Smooth muscle cell (in vitro differentiated cells): ENCODE results near the gene MYRIP. TPM values are rescaled to one million over a fixed set of nuclear protein-coding genes. Genes with fewer than 3 reads are reported as not detected.

Experiments used
- DNase-seq: peaks from one replicate; lab custom pipeline; 2025; ENCODE audit not compliant: unreplicated experiment; lab: John Stamatoyannopoulos, UW
- H2AFZ ChIP-seq: fragments of 200-600 bp; sonication (generic); 2 replicates; pipeline ENCODE4 v1.6.0; 2016; ENCODE audit warnings: antibody characterized with exemption, low read depth, mild to moderate bottlenecking
- H3F3A ChIP-seq: fragments of 200-600 bp; sonication (generic); 2 replicates; pipeline ENCODE4 v1.6.0; 2017; ENCODE audit warnings: antibody characterized with exemption, low read depth
- H3K27ac ChIP-seq: fragments of 200-600 bp; sonication (generic); 2 replicates; pipeline ENCODE4 v1.5.1; 2016; ENCODE audit warnings: low read depth, mild to moderate bottlenecking
- H3K27me3 ChIP-seq: fragments of 200-600 bp; sonication (generic); 2 replicates; pipeline ENCODE4 v1.6.1; 2016; ENCODE audit warnings: low read depth, mild to moderate bottlenecking
- H3K36me3 ChIP-seq: fragments of 200-600 bp; sonication (generic); 2 replicates; pipeline ENCODE4 v1.5.1; 2016; ENCODE audit warnings: low read depth
- H3K4me1 ChIP-seq: fragments of 200-600 bp; sonication (generic); 2 replicates; pipeline ENCODE4 v1.5.1; 2016; ENCODE audit warnings: low read depth
- H3K4me2 ChIP-seq: fragments of 200-600 bp; sonication (generic); 2 replicates; pipeline ENCODE4 v1.6.0; 2016; ENCODE audit warnings: mild to moderate bottlenecking
- H3K4me3 ChIP-seq: fragments of 200-600 bp; sonication (generic); 2 replicates; pipeline ENCODE4 v1.5.1; 2016; ENCODE audit warnings: mild to moderate bottlenecking
- H3K79me2 ChIP-seq: fragments of 200-600 bp; sonication (generic); 2 replicates; pipeline ENCODE4 v1.6.0; 2016; ENCODE audit warnings: low read depth, mild to moderate bottlenecking
- H3K9ac ChIP-seq: fragments of 200-600 bp; sonication (generic); 2 replicates; pipeline ENCODE4 v1.6.0; 2016; ENCODE audit warnings: low read depth
- H3K9me3 ChIP-seq: fragments of 200-600 bp; sonication (generic); replicated peaks from 2 replicates; pipeline ENCODE4 v1.5.1; 2016; ENCODE audit warnings: low read depth
- H4K20me1 ChIP-seq: fragments of 200-600 bp; sonication (generic); 2 replicates; pipeline ENCODE4 v1.6.0; 2016; ENCODE audit warnings: low read depth
- WGBS: methylation state at CpG from one replicate; pipeline ENCODE4 v1.1.7; 2016; ENCODE audit warnings: low lambda C conversion rate; 5-methylcytosine and 5-hydroxymethylcytosine counted together
- polyA plus RNA-seq: library from polyadenylated mRNA; unstranded; fragments of >200 nt; fragmentation: Nextera tagmentation; extraction: Ambion mirVana; gene quantifications from 2 replicates; pipeline ENCODE4 v1.2.1, GENCODE V29; 2016
- total RNA-seq: library from RNA; depleted of rRNA; stranded (reverse); fragments of >200 nt; gene quantifications from 2 replicates; pipeline ENCODE4 v1.2.3, GENCODE V29; 2014
- TF ChIP-seq, protein P1 (sequence below): fragments of 200-600 bp; sonication (generic); IDR thresholded peaks from 2 replicates; pipeline ENCODE4 v1.5.1; 2017; ENCODE audit warnings: borderline replicate concordance, mild to moderate bottlenecking, antibody characterized with exemption; ENCODE audit not compliant: insufficient read depth, poor library complexity, severe bottlenecking

Gene MYRIP
- total and polyA plus RNA-seq, 2 experiments from 2014 or later = not detected

DNA sequence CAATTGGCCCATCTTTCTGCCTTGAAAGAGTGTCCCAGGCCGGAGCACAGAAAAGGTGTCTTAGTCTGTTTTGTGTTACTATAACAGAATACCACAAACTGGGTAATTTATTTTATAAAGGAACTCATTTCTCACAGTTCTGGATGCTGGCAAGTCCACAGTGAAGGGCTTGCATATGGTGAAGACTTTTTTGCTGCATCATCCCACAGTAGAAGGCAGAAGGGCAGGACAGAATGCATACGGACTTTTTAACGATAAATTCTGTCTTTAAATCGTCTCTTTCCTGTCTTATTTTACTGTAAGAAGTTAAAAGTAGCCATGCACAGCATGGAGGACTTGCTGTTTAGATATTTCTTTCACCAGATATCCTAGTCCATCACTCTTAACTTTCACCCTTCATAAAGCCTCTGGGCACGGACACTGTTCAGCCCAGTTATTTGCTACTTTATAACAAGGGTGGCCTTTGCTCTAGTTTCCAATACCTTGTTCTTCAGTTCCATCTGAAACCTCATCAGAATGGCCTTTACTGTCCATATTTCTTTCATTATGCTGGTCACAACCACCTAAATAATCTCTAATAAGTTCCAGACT lies 489.8 kb downstream of the MYRIP start:
- H3K9me3 ChIP-seq = no peaks in the 10 kb centered on the region
- H4K20me1 ChIP-seq = no peaks in the 10 kb centered on the region
- 95% methylated on average over 5 of the region's 5 CpGs for WGBS
- no peak for DNase-seq
- H3K27me3 ChIP-seq = no peaks in the 10 kb centered on the region
- H3K27ac ChIP-seq = no peak overlapping the region
- no peaks in the 10 kb centered on the region for H3K36me3 ChIP-seq
- no peak overlapping the region for H2AFZ ChIP-seq
- no peak overlapping the region for H3K9ac ChIP-seq
- no peak overlapping the region for H3K4me3 ChIP-seq
- TF ChIP-seq, protein P1, sequence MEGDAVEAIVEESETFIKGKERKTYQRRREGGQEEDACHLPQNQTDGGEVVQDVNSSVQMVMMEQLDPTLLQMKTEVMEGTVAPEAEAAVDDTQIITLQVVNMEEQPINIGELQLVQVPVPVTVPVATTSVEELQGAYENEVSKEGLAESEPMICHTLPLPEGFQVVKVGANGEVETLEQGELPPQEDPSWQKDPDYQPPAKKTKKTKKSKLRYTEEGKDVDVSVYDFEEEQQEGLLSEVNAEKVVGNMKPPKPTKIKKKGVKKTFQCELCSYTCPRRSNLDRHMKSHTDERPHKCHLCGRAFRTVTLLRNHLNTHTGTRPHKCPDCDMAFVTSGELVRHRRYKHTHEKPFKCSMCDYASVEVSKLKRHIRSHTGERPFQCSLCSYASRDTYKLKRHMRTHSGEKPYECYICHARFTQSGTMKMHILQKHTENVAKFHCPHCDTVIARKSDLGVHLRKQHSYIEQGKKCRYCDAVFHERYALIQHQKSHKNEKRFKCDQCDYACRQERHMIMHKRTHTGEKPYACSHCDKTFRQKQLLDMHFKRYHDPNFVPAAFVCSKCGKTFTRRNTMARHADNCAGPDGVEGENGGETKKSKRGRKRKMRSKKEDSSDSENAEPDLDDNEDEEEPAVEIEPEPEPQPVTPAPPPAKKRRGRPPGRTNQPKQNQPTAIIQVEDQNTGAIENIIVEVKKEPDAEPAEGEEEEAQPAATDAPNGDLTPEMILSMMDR = no peak
- no peaks in the 10 kb centered on the region for H3K4me1 ChIP-seq
- H3F3A ChIP-seq = no peaks in the 10 kb centered on the region
- H3K79me2 ChIP-seq = no peaks in the 10 kb centered on the region
- H3K4me2 ChIP-seq = no peak overlapping the region

DNA sequence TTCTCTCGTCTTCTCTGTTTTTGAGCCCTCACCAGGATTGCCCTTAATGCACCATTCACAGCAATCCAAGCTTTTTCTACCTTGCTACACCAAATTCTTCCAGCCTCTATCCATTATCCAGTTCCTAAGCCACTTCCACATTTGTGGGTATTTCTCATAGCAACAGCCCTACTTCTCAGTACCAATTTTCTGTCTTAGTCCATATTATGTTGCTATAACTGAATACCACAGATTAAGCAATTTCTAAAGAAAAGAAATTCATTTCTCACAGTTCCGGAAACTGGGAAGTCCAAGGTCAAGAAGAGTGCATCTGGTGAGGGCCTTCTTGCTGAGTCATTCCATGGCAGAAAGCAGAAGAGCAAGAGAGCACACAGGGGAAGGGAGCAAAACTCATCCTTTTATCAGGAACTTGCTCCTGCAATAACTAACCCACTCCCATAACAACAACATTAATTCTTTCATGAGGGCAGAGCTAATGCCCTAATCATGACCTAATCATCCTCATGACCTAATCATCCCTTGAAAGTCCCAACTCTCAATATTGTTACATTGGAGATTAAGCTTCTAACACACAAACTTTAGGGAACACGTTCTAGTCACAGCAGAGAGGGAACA lies 490.4 kb downstream of the MYRIP start:
- Histone ChIP-seq H3K79me2 (no peaks in the 10 kb centered on the region), H3K4me2 (no peak overlapping the region), H3K9me3 (no peaks in the 10 kb centered on the region), H2AFZ (no peak overlapping the region), H3K9ac (no peak overlapping the region), H3K36me3 (no peaks in the 10 kb centered on the region), H3K4me3 (no peak overlapping the region), H3K27me3 (no peaks in the 10 kb centered on the region), H3K27ac (no peak overlapping the region), H3F3A (no peaks in the 10 kb centered on the region), H3K4me1 (no peaks in the 10 kb centered on the region), H4K20me1 (no peaks in the 10 kb centered on the region)
- 74% methylated on average over 3 of the region's 3 CpGs for WGBS
- no peak for DNase-seq
- TF ChIP-seq, protein P1 = no peak

DNA sequence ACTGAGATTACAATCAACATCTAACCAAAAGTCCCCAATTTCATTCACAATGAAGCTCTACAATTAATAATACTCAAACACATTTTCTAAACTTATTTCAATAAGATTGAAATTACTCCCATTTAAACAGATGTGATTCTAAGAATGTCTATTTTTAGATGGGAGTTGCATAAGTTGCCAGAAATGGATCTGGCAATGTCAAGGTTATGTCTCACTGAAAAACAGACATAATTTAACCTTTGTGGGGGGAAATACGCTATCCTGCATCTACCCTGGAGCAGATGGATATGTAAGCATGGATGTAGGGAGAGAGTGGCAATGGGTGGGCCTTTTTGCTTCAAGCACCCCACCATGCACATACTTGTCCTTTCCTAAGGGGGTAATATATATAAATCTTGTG lies 493.4 kb downstream of the MYRIP start:
- Histone ChIP-seq H3K9me3 (no peaks in the 10 kb centered on the region), H3K9ac (no peak overlapping the region), H3K4me3 (no peak overlapping the region), H3K27me3 (no peaks in the 10 kb centered on the region), H4K20me1 (no peaks in the 10 kb centered on the region), H3K4me1 (no peaks in the 10 kb centered on the region), H3K27ac (no peak overlapping the region), H3K4me2 (no peak overlapping the region), H2AFZ (no peak overlapping the region), H3K36me3 (no peaks in the 10 kb centered on the region), H3F3A (no peaks in the 10 kb centered on the region), H3K79me2 (no peaks in the 10 kb centered on the region)
- WGBS = 87% methylated on average over 1 of the region's 1 CpG
- DNase-seq = no peak
- TF ChIP-seq, protein P1 = no peak

DNA sequence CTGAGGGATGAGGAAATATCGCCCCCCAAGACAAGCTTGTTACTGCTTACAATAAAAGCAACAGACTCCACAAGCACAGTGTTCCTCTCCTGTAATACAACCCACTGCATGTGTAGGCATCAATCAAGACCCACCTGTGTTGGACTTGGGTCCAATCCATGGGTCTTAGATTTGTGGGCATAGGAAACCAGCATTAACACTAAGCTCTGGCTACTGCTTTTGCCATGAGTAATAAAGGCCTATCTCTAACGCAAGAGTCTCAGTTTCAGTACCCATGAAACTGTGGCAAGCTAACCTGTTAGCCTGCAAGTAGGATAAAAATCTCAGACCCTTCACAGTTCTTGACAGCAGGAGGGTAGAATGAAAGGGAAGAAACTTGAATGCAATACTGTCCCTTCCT lies 494.9 kb downstream of the MYRIP start:
- Histone ChIP-seq H3K27ac (no peak overlapping the region), H3K9ac (no peak overlapping the region), H3K4me2 (no peak overlapping the region), H3K4me1 (no peaks in the 10 kb centered on the region), H3K79me2 (no peaks in the 10 kb centered on the region), H3K36me3 (no peaks in the 10 kb centered on the region), H3K4me3 (no peak overlapping the region), H3K27me3 (no peaks in the 10 kb centered on the region), H3F3A (no peaks in the 10 kb centered on the region), H4K20me1 (no peaks in the 10 kb centered on the region), H2AFZ (no peak overlapping the region), H3K9me3 (no peaks in the 10 kb centered on the region)
- 95% methylated on average over 2 of the region's 2 CpGs for WGBS
- TF ChIP-seq, protein P1 = no peak
- DNase-seq = no peak
